Left lung (tissue), 14 donors: Measurements from ENCODE around the gene PRPH. TPM values are rescaled to one million over a fixed set of nuclear protein-coding genes. Genes with fewer than 3 reads are reported as not detected.
A peak's percentile ranks its signal among the peaks of the same experiment; 100 is the strongest.
"Not testable (repeated sequence)": the region's sequence is repeated elsewhere in the genome, so short reads cannot be mapped to it uniquely, and the experiment has no call there.

ENCODE experiments used
- ATAC-seq: fragments of 200-7000 bp; cut with Tn5 transposase; one replicate; pipeline ENCODE4 v1.9.1; 2020; ENCODE audit warnings: moderate library complexity
- DNase-seq, 4 donors: peaks; one replicate each; pipeline ENCODE4 v3.0.0-alpha.2; 2013 to 2020
- H3K27ac ChIP-seq, 2 donors: fragments of 200-600 bp; sonication (generic) in 1 of 2; one replicate each; pipeline versions ENCODE4 v1.5.0 to v1.8.0; 2020 to 2021
- H3K27me3 ChIP-seq, 2 donors: fragments of 200-600 bp; sonication (generic) in 1 of 2; one replicate each; pipeline versions ENCODE4 v1.5.0 to v1.8.0; 2020 to 2021
- H3K36me3 ChIP-seq, 2 donors: fragments of 200-600 bp; sonication (generic) in 1 of 2; one replicate each; pipeline versions ENCODE4 v1.5.0 to v1.8.0; 2020 to 2021
- H3K4me1 ChIP-seq, 2 donors: fragments of 200-600 bp; one replicate each; pipeline ENCODE4 v1.8.0; 2021
- H3K4me3 ChIP-seq, 2 donors: fragments of 200-600 bp; sonication (generic) in 1 of 2; one replicate each; pipeline versions ENCODE4 v1.5.0 to v1.8.0; 2020 to 2021; ENCODE audit warnings: mild to moderate bottlenecking in 1 of 2
- H3K9me3 ChIP-seq, 2 donors: fragments of 200-600 bp; sonication (generic) in 1 of 2; one replicate each; pipeline versions ENCODE4 v1.5.0 to v1.8.0; 2020 to 2021
- CTCF ChIP-seq, 2 donors: fragments of 200-600 bp; sonication (generic) in 1 of 2; IDR thresholded peaks; one replicate each; pipeline versions ENCODE4 v1.5.0 to v1.8.0; 2021; ENCODE audit warnings: antibody characterized with exemption in 2 of 2
- intact Hi-C, 2 donors: fragments of 100-400 bp; cut with DNase I; formaldehyde crosslinking; loops; one replicate each; pipeline versions ENCODE4 v1.11.2 to v1.14.2; 2022
- long read RNA-seq, 12 donors: library from polyadenylated mRNA in 2 of 12; unstranded in 2 of 12; transcript quantifications; one replicate each; pipeline ENCODE4 v2.0.0 and lab custom pipeline, GENCODE V29; 2019 to 2026
- polyA plus RNA-seq, 6 donors: library from polyadenylated mRNA; unstranded; fragments of 120-200 nt; gene quantifications; one replicate each; pipeline ENCODE4 v1.2.1, GENCODE V29; 2013; ENCODE audit not compliant: insufficient read length in 6 of 6
- total RNA-seq, 2 donors: library from RNA; stranded (reverse); fragmentation: NEBNext Ultra II Directional; extraction: Animal tissue kit (Norgen Biotek cat#: 25700); gene quantifications; one replicate each; pipeline ENCODE4 v1.2.1, GENCODE V29; 2021
- donor health status: DM: no; HTN: yes; CAD: no.
- donor health status: DM: no; HTN: no; CAD: no.

Gene PRPH
- total RNA-seq (under 1 TPM in 1 of 2 donors, not detected in 1; 0.26 TPM), polyA plus RNA-seq (1 to 10 TPM; 1.1 to 2.4 (median 1.9) TPM)
- long read RNA-seq, donor 1: 0 reads
- long read RNA-seq, donor 2: 0 reads
- long read RNA-seq, donor 3: 0 reads
- long read RNA-seq, donor 4: 0 reads
- long read RNA-seq, donor 5: 0 reads
- long read RNA-seq, donor 6: 0 reads
- long read RNA-seq, donor 7: 0 reads
- long read RNA-seq, donor 8: 0 reads
- long read RNA-seq, donor 9: 0 reads
- long read RNA-seq, donor 10: 0 reads
- long read RNA-seq, donor 11, transcript PRPH-201 (9 exons, 3,245 nt): major isoform, 36 of 73 reads
- long read RNA-seq, donor 11, transcript PRPH-203 (5 exons, 865 nt): minor isoform, 6 of 73 reads
- long read RNA-seq, donor 11, partial matches to known transcripts: 31 of 73 reads
- long read RNA-seq, donor 11, other reads (novel, unspliced or antisense): 0 of 73 reads
- long read RNA-seq, donor 12: 0 reads

- no peak within 1 kb of the TSS for H3K27ac ChIP-seq
- no peaks in the 10 kb centered on the region for H3K36me3 ChIP-seq
- ATAC-seq (no peak), DNase-seq (peak in 1 of 4 donors; percentile 79)
- H3K9me3 ChIP-seq: no peaks in the 10 kb centered on the region
- intact Hi-C loops: no loop called here
- peaks cover 20 to 22% of the 10 kb centered on the region in 2 donors for H3K4me1 ChIP-seq
- no peak within 1 kb of the TSS for H3K4me3 ChIP-seq
- TF ChIP-seq CTCF (IDR thresholded peaks at IDR 0.05): no peak
- peaks cover 45 to 73% of the 10 kb centered on the region in 2 donors for H3K27me3 ChIP-seq
These were observed at the start of gene PRPH for GRCh38 chr12:49295082-49295936. Gene PRPH (plus strand): TSS chr12:49295147. CDS start chr12:49295201, 54 bp downstream.

- H3K4me3 ChIP-seq: no peak overlapping the region
- intact Hi-C loops: no loop called here
- no peak for ATAC-seq
- H3K9me3 ChIP-seq: no peaks in the 10 kb centered on the region
- DNase-seq: no peak
- TF ChIP-seq CTCF (IDR thresholded peaks at IDR 0.05): no peak
- no peaks in the 10 kb centered on the region for H3K36me3 ChIP-seq
- no peak overlapping the region for H3K27ac ChIP-seq
- H3K4me1 ChIP-seq: no peaks in the 10 kb centered on the region
- H3K27me3 ChIP-seq: no peaks in the 10 kb centered on the region
These were observed 43.6 kb upstream of the PRPH start for GRCh38 chr12:49251357-49251756.

GRCh38 chr12:49253033-49253623, 41.8 kb upstream of the PRPH start:
- Histone ChIP-seq H3K27me3 (no peaks in the 10 kb centered on the region), H3K9me3 (no peaks in the 10 kb centered on the region), H3K4me3 (no peak overlapping the region), H3K36me3 (no peaks in the 10 kb centered on the region), H3K27ac (no peak overlapping the region), H3K4me1 (no peaks in the 10 kb centered on the region)
- no peak for TF ChIP-seq CTCF (IDR thresholded peaks at IDR 0.05)
- DNase-seq: no peak
- intact Hi-C loops: no loop called here
- ATAC-seq: no peak

- H3K9me3 ChIP-seq, H3K4me3 ChIP-seq, ATAC-seq, H3K27ac ChIP-seq, H3K27me3 ChIP-seq, intact Hi-C loops, DNase-seq, H3K4me1 ChIP-seq, H3K36me3 ChIP-seq: not testable (repeated sequence)
These were observed 39.5 kb upstream of the PRPH start for GRCh38 chr12:49255456-49255855.

GRCh38 chr12:49255857-49256637, 38.9 kb upstream of the PRPH start:
- Histone ChIP-seq H3K27me3 (no peaks in the 10 kb centered on the region), H3K4me3 (no peak overlapping the region), H3K27ac (no peak overlapping the region), H3K9me3 (no peaks in the 10 kb centered on the region), H3K36me3 (no peaks in the 10 kb centered on the region), H3K4me1 (peaks cover 9 to 10% of the 10 kb centered on the region in 2 donors)
- ATAC-seq (no peak), DNase-seq (no peak)
- intact Hi-C loops: no loop called here
- no peak for TF ChIP-seq CTCF (IDR thresholded peaks at IDR 0.05)

- intact Hi-C loops, DNase-seq, H3K36me3 ChIP-seq, ATAC-seq, H3K27ac ChIP-seq, H3K4me3 ChIP-seq, H3K9me3 ChIP-seq, H3K27me3 ChIP-seq: not testable (repeated sequence)
- peaks cover 9 to 10% of the 10 kb centered on the region in 2 donors for H3K4me1 ChIP-seq
These were observed 37.3 kb upstream of the PRPH start for GRCh38 chr12:49257508-49258184.
